ENCODE data around the gene DEGS1. TPM values are rescaled to one million over a fixed set of nuclear protein-coding genes. Genes with fewer than 3 reads are reported as not detected.

Gene DEGS1
- total and polyA plus RNA-seq, 10 of the 15 experiments (the other 5 are each of a cell fraction or from before 2014, with no cell fraction given), result 16.5 to 133 (median 46.0) TPM

DNA sequence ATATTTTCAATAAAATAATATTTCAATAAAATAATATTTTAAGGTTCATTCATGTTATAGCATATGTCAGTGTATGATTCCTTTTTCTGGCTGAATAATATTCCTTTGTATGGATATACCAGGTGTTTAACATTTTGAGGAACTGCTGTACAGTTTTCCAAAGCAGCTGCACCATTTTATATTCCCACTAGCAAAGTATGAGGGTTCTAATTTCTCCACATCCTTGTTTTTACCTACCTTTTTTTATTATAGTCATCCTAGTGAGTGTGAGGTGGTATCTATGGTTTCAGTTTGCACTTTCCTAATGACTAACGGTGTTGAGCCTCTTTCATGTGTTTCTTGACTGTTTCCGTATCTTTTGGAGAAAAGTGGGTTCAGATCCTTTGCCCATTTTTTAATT is 5.2 kb downstream of the DEGS1 start:
- ATAC-seq (peak; percentile 13; the same call in 1 of the 3 replicates), DNase-seq (ENCODE audit: low read depth, low spot score) (no peak), FAIRE-seq (no peak)
- CTCF ChIA-PET, result no interaction called here
- Histone ChIP-seq H3K9ac (ENCODE audit: control insufficient read depth, insufficient read depth, low read length) (no peak overlapping the region), H3K4me1 (ENCODE audit: control insufficient read depth, insufficient read depth, low read length) (peaks cover 8% of the 10 kb centered on the region; the same call in 1 of the 2 replicates), H3K79me2 (ENCODE audit: control insufficient read depth, insufficient read depth, low read length) (peaks cover 62% of the 10 kb centered on the region), H3K36me3 (ENCODE audit: control insufficient read depth in 2 of 2, insufficient read depth in 2 of 2, low read length in 1 of 2) (peaks cover 0 to 14% of the 10 kb centered on the region in 2 experiments), H4K20me1 (ENCODE audit: control insufficient read depth, insufficient read depth) (no peaks in the 10 kb centered on the region; the same call in 1 of the 2 replicates), H3K27me3 (replicated peaks in 1 of 2; ENCODE audit: control insufficient read depth in 2 of 2, insufficient read depth in 2 of 2, low read length in 1 of 2) (no peaks in the 10 kb centered on the region), H3K4me3 (0 out of 2 replicates have a peak overlapping the region, but pooled peaks have one; percentile 26), H3K9me3 (replicated peaks; ENCODE audit: control insufficient read depth, insufficient read depth, low read length) (no peaks in the 10 kb centered on the region), H3K4me2 (ENCODE audit: control insufficient read depth, insufficient read depth) (peak overlapping the region; percentile 59), H2AFZ (ENCODE audit: control insufficient read depth, low read depth, low read length) (no peak overlapping the region), H3K27ac (ENCODE audit: control insufficient read depth, insufficient read depth) (no peak overlapping the region)
- intact Hi-C loops (cut with micrococcal nuclease; ENCODE audit: unreplicated experiment), result no loop called here
- SMC1A ChIA-PET (ENCODE audit: uncharacterized antibody, unreplicated experiment), result interaction anchor here (1.7 to 1.9 kb wide), 2 partner anchors 9 to 15 kb away, joined by 6 to 11 read pairs; no protein-coding TSS in a partner anchor
- in situ Hi-C loops (cut with MboI), result no loop called here
- WGBS (ENCODE audit: insufficient coverage, insufficient replicate concordance, low lambda C conversion rate, missing lambda C conversion rate), result 0% methylated on average over 2 of the region's 2 CpGs
- BruUV-seq (replicated peaks), result no TSS peak
- RAD21 ChIA-PET (ENCODE audit: unreplicated experiment), result interaction anchor here (2.1 kb wide), 1 partner anchor 16 kb away, joined by 5 read pairs; no protein-coding TSS in a partner anchor
- POLR2A ChIA-PET, result no interaction called here
- TF ChIP-seq RELB (IDR thresholded peaks at IDR 0.05; ENCODE audit: low read depth), result 0 out of 2 replicates have a peak, but pooled peaks have one; percentile 41
- TF ChIP-seq SMARCA5 (IDR thresholded peaks at IDR 0.05), result peak; percentile 56; the same call in 1 of the 2 replicates
- peak; percentile 33; the same call in 1 of the 2 replicates for TF ChIP-seq MTA2 (IDR thresholded peaks at IDR 0.05; ENCODE audit: low read depth)
- TF ChIP-seq NBN (IDR thresholded peaks at IDR 0.05), result no peak
- TF ChIP-seq JUNB (IDR thresholded peaks at IDR 0.05), result peak; percentile 86
- TF ChIP-seq NFIC (IDR thresholded peaks at IDR 0.05; ENCODE audit: low read depth, low read length), result peak; percentile 55; the same call in 1 of the 2 replicates
- no peak for TF ChIP-seq NFYA (IDR thresholded peaks at IDR 0.05; ENCODE audit: borderline replicate concordance, low read depth, low read length)
- no peak for TF ChIP-seq ATF2 (IDR thresholded peaks at IDR 0.05; ENCODE audit: low read length)
- no peak for TF ChIP-seq RELA (IDR thresholded peaks at IDR 0.05; ENCODE audit: borderline replicate concordance, partially characterized antibody)
- peak in 1 of 2 experiments; percentile 41; a peak in 1 of 4 replicates for TF ChIP-seq ETV6 (conservative IDR thresholded peaks at IDR 0.05 in 1 of 2, IDR thresholded peaks at IDR 0.05 in 1 of 2; ENCODE audit: borderline replicate concordance in 1 of 2, low read depth in 1 of 2)
- TF ChIP-seq RUNX3 (IDR thresholded peaks at IDR 0.05; ENCODE audit: low read length), result peak; percentile 62
- TF ChIP-seq SUPT20H (IDR thresholded peaks at IDR 0.05; ENCODE audit: borderline replicate concordance, control insufficient read depth, low read depth, low read length), result no peak
- peak; percentile 62; the same call in 1 of the 2 replicates for TF ChIP-seq ZNF217 (IDR thresholded peaks at IDR 0.05)
- peak; percentile 61; the same call in 1 of the 2 replicates for TF ChIP-seq EED (IDR thresholded peaks at IDR 0.05; ENCODE audit: low read depth)
- 0 out of 2 replicates have a peak, but pooled peaks have one; percentile 47 for TF ChIP-seq DPF2 (IDR thresholded peaks at IDR 0.05)
- TF ChIP-seq NKRF (conservative IDR thresholded peaks at IDR 0.05), result no peak
- TF ChIP-seq CBFB (IDR thresholded peaks at IDR 0.05; ENCODE audit: low read depth), result 0 out of 2 replicates have a peak, but pooled peaks have one; percentile 39
- no peak for TF ChIP-seq CHD4 (IDR thresholded peaks at IDR 0.05)
- 0 out of 2 replicates have a peak, but pooled peaks have one; percentile 26 for TF ChIP-seq BMI1 (IDR thresholded peaks at IDR 0.05; ENCODE audit: borderline replicate concordance)
- TF ChIP-seq IKZF1 (conservative IDR thresholded peaks at IDR 0.05), result peak; percentile 55
- no peak for TF ChIP-seq TCF3 (IDR thresholded peaks at IDR 0.05; ENCODE audit: borderline replicate concordance, insufficient read depth, low read depth, low read length)
